Thyroid gland (tissue), 4 donors: Measurements from ENCODE around the gene NTN1. TPM values are rescaled to one million over a fixed set of nuclear protein-coding genes. Genes with fewer than 3 reads are reported as not detected.

Experiments
- DNase-seq, 2 donors: peaks; one replicate each; pipeline ENCODE4 v3.0.0-alpha.2; 2019
- H3K27ac ChIP-seq, 3 donors: fragments of 200-600 bp; sonication (generic); 1 replicate in 2 of 3; 2 replicates in 1 of 3; pipeline ENCODE4 v1.5.1; 2016 to 2019; ENCODE audit warnings: mild to moderate bottlenecking in 1 of 3, moderate library complexity in 1 of 3
- H3K27me3 ChIP-seq: fragments of 200-600 bp; sonication (generic); one replicate; pipeline ENCODE4 v1.5.1; 2019
- H3K36me3 ChIP-seq, 2 donors: fragments of 200-600 bp; sonication (generic); one replicate each; pipeline ENCODE4 v1.5.1; 2016 to 2019
- H3K4me1 ChIP-seq, 2 donors: fragments of 200-600 bp; sonication (generic); one replicate each; pipeline ENCODE4 v1.5.1; 2017 to 2019
- H3K4me3 ChIP-seq, 3 donors: fragments of 200-600 bp; sonication (generic); replicated peaks in 1 of 3; 1 replicate in 2 of 3; 2 replicates in 1 of 3; pipeline ENCODE4 v1.5.1; 2016; ENCODE audit warnings: mild to moderate bottlenecking in 1 of 3
- H3K9me3 ChIP-seq: fragments of 200-600 bp; sonication (generic); one replicate; pipeline ENCODE4 v1.5.1; 2017
- CTCF ChIP-seq, 6 experiments: fragments of 200-600 bp in 3 of 6; fragments of 450-650 bp in 3 of 6; sonication (generic) in 3 of 6; IDR thresholded peaks; one replicate each; pipeline ENCODE4 v1.5.1; 2016 to 2019; ENCODE audit warnings: antibody characterized with exemption in 6 of 6, mild to moderate bottlenecking in 2 of 6, inconsistent platforms in 1 of 6, moderate library complexity in 1 of 6
- POLR2A ChIP-seq, 2 donors: fragments of 450-650 bp; IDR thresholded peaks; one replicate each; pipeline ENCODE4 v1.6.1; 2017; ENCODE audit warnings: antibody characterized with exemption in 2 of 2, mild to moderate bottlenecking in 2 of 2, moderate library complexity in 1 of 2
- WGBS, 2 donors: methylation state at CpG; one replicate each; pipeline ENCODE4 v1.1.5; 2017; 5-methylcytosine and 5-hydroxymethylcytosine counted together
- intact Hi-C: fragments of 100-400 bp; cut with DNase I; formaldehyde crosslinking; loops from one replicate; pipeline ENCODE4 v1.15.1; 2023
- total RNA-seq, 4 donors: library from RNA; depleted of rRNA; stranded (reverse); fragments of >200 nt; gene quantifications; one replicate each; pipeline ENCODE4 v1.2.3, GENCODE V29; 2016

NTN1 gene
- total RNA-seq, 4 donors from 2014 or later: 4.1 to 9.2 (median 7.1) TPM

- TF ChIP-seq POLR2A (IDR thresholded peaks at IDR 0.05) (no peak), CTCF (IDR thresholded peaks at IDR 0.05) (no peak)
- Histone ChIP-seq H3K4me3 (no peak overlapping the region), H3K4me1 (no peaks in the 10 kb centered on the region), H3K27me3 (no peaks in the 10 kb centered on the region), H3K9me3 (no peaks in the 10 kb centered on the region), H3K36me3 (no peaks in the 10 kb centered on the region), H3K27ac (no peak overlapping the region)
- intact Hi-C loops: no loop called here
- DNase-seq: no peak
- 91 to 94% methylated on average over 5 of the region's 5 CpGs for WGBS, 2 donors
Measured at GRCh38 chr17:9200699-9201359, 179.5 kb downstream of the NTN1 start.

DNA sequence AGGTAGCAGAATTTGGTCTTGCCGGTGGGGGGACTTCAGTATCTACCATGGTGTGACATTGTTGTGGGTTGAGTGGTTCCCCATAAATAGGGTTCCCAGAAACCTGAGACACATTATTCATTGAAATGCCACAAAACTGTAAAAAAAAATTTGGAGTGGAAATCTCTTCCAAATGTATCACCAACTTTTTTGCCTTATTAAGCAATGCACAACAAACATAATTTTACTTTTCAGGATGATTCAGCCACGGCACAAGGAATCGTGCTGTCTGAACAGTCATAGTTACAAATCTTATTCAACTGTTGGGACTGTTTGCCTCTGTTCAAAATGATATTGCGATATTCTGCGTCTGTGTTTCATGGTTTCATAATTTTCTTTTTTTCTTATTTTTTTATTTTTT is 181.2 kb downstream of the NTN1 start:
- no peak for TF ChIP-seq CTCF (IDR thresholded peaks at IDR 0.05)
- no peak for TF ChIP-seq POLR2A (IDR thresholded peaks at IDR 0.05)
- Histone ChIP-seq H3K36me3 (no peaks in the 10 kb centered on the region), H3K27me3 (no peaks in the 10 kb centered on the region), H3K27ac (no peak overlapping the region), H3K4me1 (peaks cover 0 to 3% of the 10 kb centered on the region in 2 donors), H3K9me3 (no peaks in the 10 kb centered on the region), H3K4me3 (no peak overlapping the region)
- WGBS, 2 donors: 93 to 96% methylated on average over 5 of the region's 5 CpGs
- intact Hi-C loops: no loop called here
- no peak for DNase-seq

DNA sequence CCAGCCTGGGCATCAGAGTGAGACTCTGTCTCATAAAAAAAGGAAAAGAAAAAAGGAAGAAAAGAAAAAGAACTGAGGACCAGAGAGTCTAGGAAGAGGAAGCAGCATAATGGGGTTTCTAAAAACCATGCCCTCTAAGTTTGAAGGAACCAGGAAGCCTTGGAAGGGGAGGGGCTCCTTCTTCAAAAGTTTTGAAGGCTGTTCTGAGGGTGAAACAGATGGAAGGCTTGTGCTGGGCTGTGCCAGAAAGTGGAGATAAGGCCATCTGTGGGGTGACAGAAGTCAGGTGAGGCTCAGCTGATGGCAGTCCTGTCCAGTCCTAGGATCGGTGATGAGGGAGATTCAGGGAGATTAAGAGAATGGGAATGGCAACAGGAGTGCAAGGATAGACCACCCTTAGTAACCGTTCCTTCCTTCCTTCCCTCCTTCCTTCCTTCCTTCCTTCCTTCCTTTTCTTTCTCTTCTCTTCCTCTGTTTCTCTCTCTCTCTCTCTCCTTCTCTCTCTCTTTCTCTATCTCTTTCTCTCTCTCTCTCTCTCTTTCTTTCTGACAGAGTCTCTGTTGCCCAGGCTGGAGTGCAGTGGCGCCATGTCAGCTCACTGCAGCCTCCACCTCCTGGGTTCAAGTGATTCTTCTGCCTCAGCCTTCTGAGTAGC is 182.6 kb downstream of the NTN1 start:
- DNase-seq: no peak
- intact Hi-C loops: no loop called here
- Histone ChIP-seq H3K27me3 (no peaks in the 10 kb centered on the region), H3K4me1 (peaks cover 0 to 3% of the 10 kb centered on the region in 2 donors), H3K27ac (no peak overlapping the region), H3K9me3 (no peaks in the 10 kb centered on the region), H3K36me3 (no peaks in the 10 kb centered on the region), H3K4me3 (no peak overlapping the region)
- TF ChIP-seq POLR2A (IDR thresholded peaks at IDR 0.05): no peak
- TF ChIP-seq CTCF (IDR thresholded peaks at IDR 0.05): no peak
- 81 to 92% methylated on average over 3 of the region's 3 CpGs for WGBS, 2 donors

DNA sequence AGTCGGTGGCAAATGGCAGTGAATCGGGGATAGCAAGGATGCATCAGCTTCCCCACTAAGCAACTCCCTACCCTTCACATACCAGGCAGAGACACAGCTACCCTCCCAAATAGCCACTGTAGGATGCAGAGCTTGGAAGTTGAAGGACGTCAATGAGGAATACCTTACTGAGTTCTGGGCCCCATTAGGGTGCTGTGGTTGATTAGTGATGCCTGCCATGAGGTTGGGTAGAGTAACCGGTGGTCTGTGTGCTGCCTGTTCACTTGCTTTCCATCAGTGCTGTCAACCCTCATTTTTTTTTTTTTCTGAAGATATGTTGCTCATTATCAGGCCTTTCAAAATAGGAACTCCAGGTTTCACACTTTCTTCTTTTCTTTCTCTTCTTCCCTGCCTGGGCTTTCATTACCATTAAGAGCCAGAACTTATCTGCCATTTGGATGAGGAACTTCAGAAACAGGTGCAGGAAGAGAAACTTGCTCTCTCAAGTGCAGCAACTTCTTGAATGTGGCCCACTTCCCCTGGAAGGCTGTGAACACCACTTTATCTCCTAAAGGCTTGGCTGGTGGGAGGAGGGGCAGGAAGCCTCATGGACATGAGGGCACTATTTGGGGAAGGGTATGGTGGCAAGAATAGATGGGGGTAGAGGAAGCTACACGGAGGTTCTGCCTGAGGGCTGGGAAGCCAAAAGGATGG is 183.5 kb downstream of the NTN1 start:
- intact Hi-C loops: no loop called here
- Histone ChIP-seq H3K27me3 (no peaks in the 10 kb centered on the region), H3K36me3 (no peaks in the 10 kb centered on the region), H3K9me3 (no peaks in the 10 kb centered on the region), H3K27ac (no peak overlapping the region), H3K4me3 (no peak overlapping the region), H3K4me1 (peaks cover 0 to 3% of the 10 kb centered on the region in 2 donors)
- TF ChIP-seq CTCF (IDR thresholded peaks at IDR 0.05): no peak
- no peak for TF ChIP-seq POLR2A (IDR thresholded peaks at IDR 0.05)
- no peak for DNase-seq
- WGBS, 2 donors: 74 to 75% methylated on average over 5 of the region's 5 CpGs
